Cerebellar nuclear complex (tissue), 1 donor: Measurements from ENCODE around the gene KCNQ1OT1.
A peak's percentile ranks its signal among the peaks of the same experiment; 100 is the strongest.

Source experiments
- DNase-seq, 2 experiments: peaks; one replicate each; lab custom pipeline; 2025; lab: John Stamatoyannopoulos, UW

Gene KCNQ1OT1

GRCh38 chr11:2699531-2700414 lies at the start of gene KCNQ1OT1:
Gene KCNQ1OT1, minus strand, starts transcription at chr11:2699994.
- peak; percentile 37 to 73 for DNase-seq

GRCh38 chr11:2748814-2749554 lies 49.2 kb upstream of the KCNQ1OT1 start:
- DNase-seq = no peak

GRCh38 chr11:2748061-2748813 lies 48.4 kb upstream of the KCNQ1OT1 start:
- DNase-seq = no peak

- no peak for DNase-seq
These were observed 47.6 kb upstream of the KCNQ1OT1 start for GRCh38 chr11:2747248-2748027.

GRCh38 chr11:2746401-2747247 lies 46.8 kb upstream of the KCNQ1OT1 start:
- DNase-seq = no peak

- DNase-seq = no peak
These were observed 45.7 kb upstream of the KCNQ1OT1 start for GRCh38 chr11:2745511-2745910.

- DNase-seq = peak; percentile 33 to 44
These were observed 44.4 kb upstream of the KCNQ1OT1 start for GRCh38 chr11:2744166-2744565.

- DNase-seq = no peak
These were observed 43.8 kb upstream of the KCNQ1OT1 start for GRCh38 chr11:2743427-2744110.

GRCh38 chr11:2742611-2743426 lies 43.0 kb upstream of the KCNQ1OT1 start:
- no peak for DNase-seq

GRCh38 chr11:2742201-2742600 lies 42.4 kb upstream of the KCNQ1OT1 start:
- DNase-seq = no peak

- no peak for DNase-seq
These were observed 41.8 kb upstream of the KCNQ1OT1 start for GRCh38 chr11:2741377-2742131.

- no peak for DNase-seq
These were observed 41.2 kb upstream of the KCNQ1OT1 start for GRCh38 chr11:2741006-2741376.

GRCh38 chr11:2740275-2740940 lies 40.6 kb upstream of the KCNQ1OT1 start:
- no peak for DNase-seq

GRCh38 chr11:2739531-2740274 lies 39.9 kb upstream of the KCNQ1OT1 start:
- DNase-seq = no peak

GRCh38 chr11:2738551-2739431 lies 39.0 kb upstream of the KCNQ1OT1 start:
- no peak for DNase-seq

- DNase-seq = no peak
These were observed 38.1 kb upstream of the KCNQ1OT1 start for GRCh38 chr11:2737866-2738265.
